Daoy (cell line): ENCODE measurements around the gene HSPA9. TPM values are rescaled to one million over a fixed set of nuclear protein-coding genes. Genes with fewer than 3 reads are reported as not detected.
"Not testable (repeated sequence)": the region's sequence is repeated elsewhere in the genome, so short reads cannot be mapped to it uniquely, and the experiment has no call there.

Experiments
- DNase-seq: peaks from one replicate; pipeline ENCODE4 v3.0.0-alpha.2; 2015; ENCODE audit warnings: low read depth
- total RNA-seq: library from RNA; depleted of rRNA; stranded (reverse); fragments of >200 nt; shearing (Covaris generic); gene quantifications from 2 replicates; pipeline ENCODE4 v1.2.3, GENCODE V29; 2014; rRNA removed

The HSPA9 gene
- total RNA-seq, 1 experiment from 2014 or later, result 581 TPM

- DNase-seq, result no peak
Measured at GRCh38 chr5:138533973-138534941, 40.9 kb downstream of the HSPA9 start.

- DNase-seq, result no peak
Measured at GRCh38 chr5:138529812-138530211, 45.4 kb downstream of the HSPA9 start.

GRCh38 chr5:138528744-138529469 lies 46.3 kb downstream of the HSPA9 start:
- DNase-seq, result no peak

- DNase-seq, result no peak
Measured at GRCh38 chr5:138528208-138528607, 47.0 kb downstream of the HSPA9 start.

- no peak for DNase-seq
Measured at GRCh38 chr5:138527170-138527569, 48.0 kb downstream of the HSPA9 start.

GRCh38 chr5:138523406-138523805 lies 51.8 kb downstream of the HSPA9 start:
- DNase-seq, result no peak

GRCh38 chr5:138520971-138521370 lies 54.2 kb downstream of the HSPA9 start:
- DNase-seq, result no peak

- DNase-seq, result no peak
Measured at GRCh38 chr5:138517437-138517836, 57.8 kb downstream of the HSPA9 start.

GRCh38 chr5:138515556-138516245 lies 59.5 kb downstream of the HSPA9 start:
- DNase-seq, result no peak

- DNase-seq, result no peak
Measured at GRCh38 chr5:138514021-138514420, 61.2 kb downstream of the HSPA9 start.

- DNase-seq, result no peak
Measured at GRCh38 chr5:138508958-138509357, 66.2 kb downstream of the HSPA9 start.

GRCh38 chr5:138507485-138507884 lies 67.7 kb downstream of the HSPA9 start:
- DNase-seq, result not testable (repeated sequence)

- no peak for DNase-seq
Measured at GRCh38 chr5:138506370-138507306, 68.6 kb downstream of the HSPA9 start.

GRCh38 chr5:138504799-138505198 lies 70.4 kb downstream of the HSPA9 start:
- DNase-seq, result no peak

Other genes starting within 250 kb of the HSPA9 start
- gene CDC25C, start 243.6 kb downstream of the HSPA9 start, total RNA-seq, result 57.4 and 60.2 TPM in 2 replicates
- 19.5 and 24.1 TPM in 2 replicates for gene FAM53C, start 237.1 kb downstream of the HSPA9 start, total RNA-seq
- gene KDM3B, start 222.7 kb downstream of the HSPA9 start, total RNA-seq, result 34.5 and 34.9 TPM in 2 replicates
- 3.4 and 12.3 TPM in 2 replicates for gene REEP2, start 136.3 kb downstream of the HSPA9 start, total RNA-seq
- gene EGR1, start 109.9 kb downstream of the HSPA9 start, total RNA-seq, result 9.7 and 11.5 TPM in 2 replicates
- 208 and 227 TPM in 2 replicates for gene ETF1, start 32.2 kb downstream of the HSPA9 start, total RNA-seq
- gene CTNNA1, start 178.0 kb upstream of the HSPA9 start, total RNA-seq, result 255 and 285 TPM in 2 replicates